Stimulated activated naive CD4-positive, alpha-beta T cell treated with Interleukin-2 at 50 U/mL for 16 hours (primary cell): Measurements from ENCODE around the gene GNPTAB.
"Not testable (repeated sequence)": the region's sequence is repeated elsewhere in the genome, so short reads cannot be mapped to it uniquely, and the experiment has no call there.

Source experiments
- DNase-seq: peaks from one replicate; lab custom pipeline; 2025; lab: John Stamatoyannopoulos, UW

Gene GNPTAB

GRCh38 chr12:101830367-101831325, at the start of gene GNPTAB:
Gene GNPTAB, minus strand, starts transcription at chr12:101830959. Its CDS starts 284 bp downstream, at chr12:101830675.
- DNase-seq, result peak; percentile 93

GRCh38 chr12:101878243-101878821, 47.6 kb upstream of the GNPTAB start:
- no peak for DNase-seq

- DNase-seq, result no peak
These were observed 47.1 kb upstream of the GNPTAB start for GRCh38 chr12:101877806-101878242.

- DNase-seq, result peak; percentile 68
These were observed 46.4 kb upstream of the GNPTAB start, which contains the start of gene DRAM1 for GRCh38 chr12:101876861-101877805. Gene DRAM1, plus strand, starts transcription at chr12:101877580. Its CDS starts 210 bp downstream, at chr12:101877790.

GRCh38 chr12:101876322-101876860, 45.6 kb upstream of the GNPTAB start:
- DNase-seq, result no peak

- DNase-seq, result no peak
These were observed 44.4 kb upstream of the GNPTAB start for GRCh38 chr12:101875162-101875561.

GRCh38 chr12:101870925-101871324, 40.2 kb upstream of the GNPTAB start:
- DNase-seq, result no peak

- not testable (repeated sequence) for DNase-seq
These were observed 36.9 kb upstream of the GNPTAB start for GRCh38 chr12:101867619-101868018.

GRCh38 chr12:101866615-101867373, 36.0 kb upstream of the GNPTAB start:
- no peak for DNase-seq

- DNase-seq, result no peak
These were observed 33.2 kb upstream of the GNPTAB start for GRCh38 chr12:101863981-101864380.

GRCh38 chr12:101862245-101862644, 31.5 kb upstream of the GNPTAB start:
- no peak for DNase-seq

GRCh38 chr12:101861688-101862087, 30.9 kb upstream of the GNPTAB start:
- DNase-seq, result not testable (repeated sequence)

DNA sequence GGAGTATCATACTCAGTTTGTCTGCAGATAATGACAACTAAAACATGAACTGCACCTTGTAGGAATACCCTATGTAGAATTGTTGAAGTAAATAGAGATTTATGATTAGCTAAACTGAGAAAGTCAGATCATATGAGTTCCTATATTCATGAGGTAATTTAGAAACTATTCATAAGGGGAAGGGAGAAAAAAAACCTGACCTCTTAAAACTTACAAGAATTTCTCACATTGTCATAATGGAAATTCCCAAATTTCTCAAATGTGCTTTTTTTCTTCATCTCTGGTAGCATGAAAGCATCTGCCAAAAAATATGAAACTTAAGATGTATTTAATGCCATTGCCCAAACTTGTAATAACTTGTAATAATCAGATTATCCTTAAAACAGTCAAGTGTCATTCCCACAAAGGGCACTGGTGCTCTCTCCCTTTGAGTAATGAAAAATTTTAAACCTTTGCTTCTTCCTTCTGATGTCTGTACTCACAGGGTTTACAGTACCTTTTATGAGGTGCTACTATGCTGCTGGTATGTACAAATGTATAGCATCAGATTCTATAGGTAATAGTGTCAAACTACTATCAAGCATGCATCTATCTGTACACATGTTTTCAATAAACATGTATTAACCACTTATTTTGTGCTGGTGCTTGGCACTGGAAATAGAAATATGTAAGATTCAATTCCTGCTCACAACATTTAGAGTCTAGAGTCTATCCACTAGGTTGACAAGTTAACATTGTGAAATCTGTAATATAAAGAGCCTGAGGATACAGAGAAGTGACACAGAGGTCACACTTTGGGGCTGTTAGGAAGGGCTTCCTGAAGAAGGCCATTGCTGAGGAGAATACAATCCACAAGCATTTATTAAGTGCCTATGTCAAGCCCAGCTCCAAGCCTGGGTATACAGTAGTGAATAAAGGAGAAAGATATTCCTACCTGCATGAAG, 29.2 kb upstream of the GNPTAB start:
- DNase-seq, result no peak

GRCh38 chr12:101858361-101858760, 27.6 kb upstream of the GNPTAB start:
- no peak for DNase-seq

DNA sequence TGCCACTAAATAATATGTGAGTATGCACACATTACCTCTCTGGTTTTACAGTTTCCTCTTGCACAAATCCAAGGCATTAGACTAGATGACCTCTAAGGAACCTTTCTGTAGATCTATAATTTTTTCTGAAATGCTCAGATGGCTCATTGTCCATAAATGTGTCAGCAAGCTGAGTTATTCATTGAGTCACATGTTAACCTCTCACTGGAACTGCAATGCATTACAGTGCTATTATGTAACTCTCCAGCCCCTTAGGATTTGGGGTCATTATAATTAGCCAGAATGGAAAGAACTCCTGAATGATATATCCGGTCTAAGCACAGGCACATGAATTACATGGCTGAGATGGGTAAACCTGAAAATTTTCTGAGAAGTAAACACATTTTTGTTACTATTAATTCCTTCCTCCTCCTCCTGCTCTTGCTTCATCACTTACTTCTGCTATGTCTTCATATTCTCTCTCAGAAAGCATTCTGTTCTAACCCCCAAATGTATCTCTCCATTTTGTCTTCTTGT, 26.3 kb upstream of the GNPTAB start:
- no peak for DNase-seq

DNA sequence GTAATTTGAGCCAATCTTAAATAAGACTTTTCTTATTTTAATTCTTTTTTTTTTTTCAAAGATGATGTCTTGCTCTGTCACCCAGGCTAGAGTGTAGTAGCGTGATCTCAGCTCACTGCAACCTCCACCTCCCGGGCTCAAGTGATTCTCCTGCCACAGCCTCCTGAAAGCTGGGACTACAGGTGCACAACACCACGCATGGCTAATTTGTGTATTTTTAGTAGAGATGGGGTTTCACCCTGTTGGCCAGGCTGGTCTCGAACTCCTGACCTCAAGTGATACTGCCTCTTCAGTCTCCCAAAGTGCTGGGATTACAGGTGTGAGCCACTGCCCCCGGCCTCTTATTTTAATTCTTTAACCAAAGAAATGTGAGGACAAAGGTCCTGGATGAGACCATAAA, 25.9 kb upstream of the GNPTAB start:
- DNase-seq, result not testable (repeated sequence)

- no peak for DNase-seq
These were observed 25.2 kb upstream of the GNPTAB start for GRCh38 chr12:101855976-101856375.

DNA sequence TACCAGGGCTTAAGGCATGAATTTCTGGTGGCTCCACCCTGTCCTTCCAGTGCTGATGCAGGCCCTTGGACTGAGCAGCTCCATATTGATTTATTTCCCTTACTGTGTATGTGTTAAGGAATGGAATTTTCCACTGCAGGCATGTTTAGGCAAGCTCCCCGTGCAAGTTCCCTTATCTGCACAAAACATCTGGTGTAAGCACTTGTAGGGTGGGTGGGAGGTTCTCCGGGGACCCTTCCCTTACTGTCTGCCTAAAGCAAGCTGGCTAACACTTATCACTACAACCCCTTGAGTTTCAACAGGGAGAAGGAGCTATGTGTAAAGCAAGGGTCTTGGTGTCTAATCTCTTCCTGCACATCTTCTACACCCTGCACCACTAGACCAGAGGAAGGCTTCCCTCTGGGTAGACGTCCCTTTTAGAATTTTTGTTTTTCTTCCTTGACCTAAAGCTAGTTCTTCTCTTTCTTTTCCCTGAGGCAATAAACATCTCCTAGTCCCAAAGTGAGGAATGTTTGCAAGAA, 24.7 kb upstream of the GNPTAB start:
- no peak for DNase-seq

DNA sequence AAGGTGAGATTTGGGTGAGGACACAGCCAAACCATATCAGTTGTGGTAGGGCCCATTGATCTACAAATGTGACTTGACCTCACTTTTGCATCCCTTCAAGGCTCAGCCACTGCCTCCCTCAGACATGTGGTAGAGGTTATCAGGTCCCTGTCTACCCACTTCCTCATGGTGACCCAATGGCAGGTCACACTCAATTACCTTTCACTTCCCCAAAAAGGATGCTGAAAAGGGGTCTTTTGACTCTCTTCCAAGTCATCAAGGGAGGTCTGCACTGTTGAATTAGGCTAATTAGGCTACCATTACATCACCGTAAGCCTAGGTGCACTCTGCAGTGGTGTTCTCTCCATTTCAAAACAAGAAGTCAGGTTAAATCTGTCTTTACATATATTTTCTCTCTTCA, 24.0 kb upstream of the GNPTAB start:
- DNase-seq, result no peak
